Measurements from ENCODE around the gene SRSF12. TPM values are rescaled to one million over a fixed set of nuclear protein-coding genes. Genes with fewer than 3 reads are reported as not detected.
A peak's percentile ranks its signal among the peaks of the same experiment; 100 is the strongest.

SRSF12 gene
- total RNA-seq: 1 to 10 TPM in 3 of 4 donors, under 1 TPM in 1; 0.82 to 3.6 (median 1.1) TPM
- under 1 TPM in 1 of 3 donors, not detected in 2; 0.36 TPM for polyA plus RNA-seq

DNA sequence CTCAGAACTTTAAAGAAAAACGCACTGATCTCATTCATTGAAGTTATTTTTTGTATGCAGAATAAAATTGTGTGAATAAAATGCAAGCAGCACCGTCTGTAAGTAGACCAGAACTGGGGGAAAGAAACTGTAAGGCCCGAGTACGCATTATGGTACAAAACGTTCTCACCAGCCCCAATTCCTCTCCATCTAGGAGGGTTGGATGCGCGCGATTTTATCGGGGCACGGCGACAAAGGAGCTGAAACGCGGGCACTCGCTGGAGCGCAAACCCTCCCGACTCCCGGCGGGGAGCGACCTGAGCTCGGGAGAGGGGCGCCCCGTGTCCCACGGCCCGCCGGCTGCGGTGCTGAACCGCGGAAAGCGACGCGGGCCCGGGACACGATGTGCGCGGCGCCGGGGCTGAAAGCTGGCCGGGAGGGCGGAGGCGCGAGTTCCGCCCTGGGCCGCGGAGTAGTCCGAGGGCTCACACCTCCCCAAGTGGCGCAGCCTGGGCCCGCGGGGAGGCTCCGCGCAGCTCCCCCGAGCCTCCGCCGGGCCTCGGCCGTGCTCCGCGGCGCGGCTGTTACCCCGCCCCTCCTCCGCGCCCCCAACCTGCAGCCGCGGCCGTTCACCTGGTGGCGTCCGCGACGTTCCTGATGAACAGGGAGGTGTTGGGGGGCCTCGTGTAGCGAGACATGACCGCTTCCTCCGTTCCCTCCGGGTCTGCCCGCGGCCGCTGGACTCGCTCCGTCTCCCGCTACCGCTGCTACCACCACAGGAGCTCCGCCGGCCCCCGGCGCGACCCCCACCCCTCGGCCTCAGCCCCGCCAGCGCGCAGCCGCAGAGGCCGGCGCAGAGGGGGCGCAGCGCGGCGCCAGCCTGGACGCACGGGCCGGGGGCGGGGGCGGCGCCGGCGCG lies at the start of gene SRSF12:
Gene SRSF12 (minus strand): TSS at position 861 of the 898 bp plus-strand sequence. CDS start 184 bp downstream, at position 677.
- TF ChIP-seq, protein P1, sequence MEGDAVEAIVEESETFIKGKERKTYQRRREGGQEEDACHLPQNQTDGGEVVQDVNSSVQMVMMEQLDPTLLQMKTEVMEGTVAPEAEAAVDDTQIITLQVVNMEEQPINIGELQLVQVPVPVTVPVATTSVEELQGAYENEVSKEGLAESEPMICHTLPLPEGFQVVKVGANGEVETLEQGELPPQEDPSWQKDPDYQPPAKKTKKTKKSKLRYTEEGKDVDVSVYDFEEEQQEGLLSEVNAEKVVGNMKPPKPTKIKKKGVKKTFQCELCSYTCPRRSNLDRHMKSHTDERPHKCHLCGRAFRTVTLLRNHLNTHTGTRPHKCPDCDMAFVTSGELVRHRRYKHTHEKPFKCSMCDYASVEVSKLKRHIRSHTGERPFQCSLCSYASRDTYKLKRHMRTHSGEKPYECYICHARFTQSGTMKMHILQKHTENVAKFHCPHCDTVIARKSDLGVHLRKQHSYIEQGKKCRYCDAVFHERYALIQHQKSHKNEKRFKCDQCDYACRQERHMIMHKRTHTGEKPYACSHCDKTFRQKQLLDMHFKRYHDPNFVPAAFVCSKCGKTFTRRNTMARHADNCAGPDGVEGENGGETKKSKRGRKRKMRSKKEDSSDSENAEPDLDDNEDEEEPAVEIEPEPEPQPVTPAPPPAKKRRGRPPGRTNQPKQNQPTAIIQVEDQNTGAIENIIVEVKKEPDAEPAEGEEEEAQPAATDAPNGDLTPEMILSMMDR (IDR thresholded peaks at IDR 0.05): peak in 1 of 4 experiments; percentile 7
- peak in 1 of 4 donors; percentile 5 for TF ChIP-seq POLR2AphosphoS5 (IDR thresholded peaks at IDR 0.05)
- TF ChIP-seq POLR2A (IDR thresholded peaks at IDR 0.05): no peak
- no peak for TF ChIP-seq EP300 (IDR thresholded peaks at IDR 0.05)
- 1% methylated on average over 106 of the region's 106 CpGs for WGBS, 2 donors
- Histone ChIP-seq H3K27ac (peak within 1 kb of the TSS; percentile 62 to 80 (median 70)), H3K4me3 (peak within 1 kb of the TSS; percentile 55 to 79 (median 76)), H3K9me3 (no peaks in the 10 kb centered on the region), H3K4me1 (peaks cover 0 to 19% (median 9%) of the 10 kb centered on the region in 4 donors), H3K36me3 (no peaks in the 10 kb centered on the region), H3K27me3 (no peaks in the 10 kb centered on the region)
- intact Hi-C loops (cut with DNase I): loop anchor here (2.0 to 5.0 kb wide), 3 partner anchors 35 to 135 kb away; no protein-coding TSS in a partner anchor
- DNase-seq: no peak

- peak; percentile 88 for DNase-seq
- peak; percentile 1 to 73 (median 64) for TF ChIP-seq POLR2AphosphoS5 (IDR thresholded peaks at IDR 0.05)
- TF ChIP-seq EP300 (IDR thresholded peaks at IDR 0.05): peak; percentile 71 to 94 (median 84)
- no peak for TF ChIP-seq POLR2A (IDR thresholded peaks at IDR 0.05)
- TF ChIP-seq, protein P1 (IDR thresholded peaks at IDR 0.05): no peak
- WGBS, 2 donors: 83 to 87% methylated on average over 4 of the region's 4 CpGs
- Histone ChIP-seq H3K27me3 (no peaks in the 10 kb centered on the region), H3K4me3 (peak overlapping the region in 2 of 4 donors; percentile 9 to 10), H3K36me3 (peaks cover 0 to 15% (median 0%) of the 10 kb centered on the region in 4 donors), H3K9me3 (no peaks in the 10 kb centered on the region), H3K27ac (peak overlapping the region; percentile 79 to 94 (median 86)), H3K4me1 (peaks cover 0 to 37% (median 34%) of the 10 kb centered on the region in 4 donors)
- intact Hi-C loops (cut with DNase I): loop anchor here (5.0 kb wide), 2 partner anchors 45 to 80 kb away; partner anchors contain the start of genes PNRC1 and SRSF12
Measured at GRCh38 chr6:89162047-89162371, 44.1 kb upstream of the SRSF12 start.

DNA sequence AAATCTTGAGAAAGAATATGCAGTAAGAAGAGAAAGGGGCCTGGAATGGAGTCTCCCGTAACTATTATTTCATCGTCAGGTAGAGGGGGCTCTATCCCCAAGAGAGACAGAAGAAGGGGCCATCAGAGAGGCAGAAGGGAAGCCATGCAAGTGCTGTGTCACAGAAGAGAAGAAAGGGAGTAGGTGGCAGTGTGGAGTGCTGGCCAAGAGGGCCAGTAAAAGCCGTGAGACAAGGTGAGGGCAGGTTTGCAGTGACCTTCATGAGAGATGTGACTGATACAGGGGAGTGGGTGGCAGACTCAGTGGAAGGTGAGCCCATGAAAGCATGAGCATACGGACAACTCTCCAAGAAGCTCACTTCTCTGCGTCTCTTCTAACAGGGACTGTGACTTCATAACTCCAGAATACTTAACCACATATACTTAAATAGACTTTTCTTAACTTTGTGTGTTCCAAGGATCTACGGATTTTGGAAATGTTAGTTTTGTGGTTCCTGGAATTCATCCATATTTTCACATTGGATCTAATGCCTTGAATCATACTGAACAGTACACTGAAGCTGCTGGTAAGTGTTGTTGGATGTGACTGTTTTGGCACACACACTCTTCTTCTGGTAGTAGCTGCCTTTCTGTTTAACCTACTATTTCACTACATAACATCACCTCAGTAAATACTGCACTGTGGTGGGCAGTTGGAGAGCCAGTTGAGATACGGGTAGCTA lies 43.6 kb upstream of the SRSF12 start:
- Histone ChIP-seq H3K27ac (peak overlapping the region; percentile 79 to 94 (median 86)), H3K36me3 (peaks cover 0 to 15% (median 0%) of the 10 kb centered on the region in 4 donors), H3K9me3 (no peaks in the 10 kb centered on the region), H3K4me3 (peak overlapping the region in 2 of 4 donors; percentile 9 to 10), H3K4me1 (peaks cover 0 to 37% (median 34%) of the 10 kb centered on the region in 4 donors), H3K27me3 (no peaks in the 10 kb centered on the region)
- no peak for DNase-seq
- intact Hi-C loops (cut with DNase I): loop anchor here (1.0 to 5.0 kb wide), 4 partner anchors 15 to 126 kb away; partner anchors contain the start of genes PM20D2, PNRC1 and SRSF12
- 80 to 81% methylated on average over 7 of the region's 7 CpGs for WGBS, 2 donors
- peak in 1 of 4 donors; percentile 35 for TF ChIP-seq EP300 (IDR thresholded peaks at IDR 0.05)
- TF ChIP-seq POLR2AphosphoS5 (IDR thresholded peaks at IDR 0.05): peak in 1 of 4 donors; percentile 20
- TF ChIP-seq, protein P1 (IDR thresholded peaks at IDR 0.05): no peak

- peaks cover 0 to 9% (median 0%) of the 10 kb centered on the region in 4 donors for H3K36me3 ChIP-seq
- H3K4me1 ChIP-seq: peaks cover 0 to 37% (median 34%) of the 10 kb centered on the region in 4 donors
- no peak overlapping the region for H3K4me3 ChIP-seq
- WGBS, 2 donors: 93 to 94% methylated on average over 4 of the region's 4 CpGs
- intact Hi-C loops (cut with DNase I): loop anchor here (1.0 to 5.0 kb wide), 4 partner anchors 14 to 125 kb away; partner anchors contain the start of genes PM20D2, PNRC1 and SRSF12
- no peak for DNase-seq
- H3K27ac ChIP-seq: peak overlapping the region; percentile 79 to 94 (median 86)
- no peaks in the 10 kb centered on the region for H3K9me3 ChIP-seq
- TF ChIP-seq POLR2AphosphoS5 (IDR thresholded peaks at IDR 0.05) (no peak), EP300 (IDR thresholded peaks at IDR 0.05) (no peak), POLR2A (IDR thresholded peaks at IDR 0.05) (no peak)
- TF ChIP-seq, protein P1 (IDR thresholded peaks at IDR 0.05): no peak
- H3K27me3 ChIP-seq: no peaks in the 10 kb centered on the region
Measured at GRCh38 chr6:89160331-89161092, 42.6 kb upstream of the SRSF12 start.

Measured in sigmoid colon (tissue), 7 donors.